SJCRH30 (cell line): Measurements from ENCODE around the gene FCSK. TPM values are rescaled to one million over a fixed set of nuclear protein-coding genes. Genes with fewer than 3 reads are reported as not detected.

Experiments
- DNase-seq, 2 experiments: peaks; one replicate each; pipeline ENCODE4 v3.0.0-alpha.2; 2015 to 2020
- H3K27ac ChIP-seq: fragments of 250-450 bp; sonication (Bioruptor Pico); 2 replicates; pipeline ENCODE4 v1.5.1; 2020; ENCODE audit warnings: mild to moderate bottlenecking, moderate library complexity
- H3K27me3 ChIP-seq: fragments of 250-450 bp; sonication (Bioruptor Pico); 2 replicates; pipeline ENCODE4 v1.5.1; 2020; ENCODE audit warnings: mild to moderate bottlenecking, moderate library complexity
- H3K36me3 ChIP-seq: fragments of 250-450 bp; sonication (Bioruptor Pico); 2 replicates; pipeline ENCODE4 v1.5.1; 2020; ENCODE audit warnings: mild to moderate bottlenecking, moderate library complexity
- H3K4me1 ChIP-seq: fragments of 250-450 bp; sonication (Bioruptor Pico); 2 replicates; pipeline ENCODE4 v1.5.1; 2020; ENCODE audit warnings: mild to moderate bottlenecking, moderate library complexity
- H3K4me3 ChIP-seq: fragments of 250-450 bp; sonication (Bioruptor Pico); 2 replicates; pipeline ENCODE4 v1.5.1; 2020; ENCODE audit warnings: mild to moderate bottlenecking, moderate library complexity
- H3K9me3 ChIP-seq: fragments of 250-450 bp; sonication (Bioruptor Pico); replicated peaks from 2 replicates; pipeline ENCODE4 v1.5.1; 2020; ENCODE audit warnings: mild to moderate bottlenecking, moderate library complexity
- total RNA-seq: library from RNA; depleted of rRNA; stranded (reverse); fragments of >200 nt; shearing (Covaris generic); gene quantifications from 2 replicates; pipeline ENCODE4 v1.2.3, GENCODE V29; 2014

FCSK gene
- total RNA-seq, 1 experiment from 2014 or later = 1.9 TPM

DNA sequence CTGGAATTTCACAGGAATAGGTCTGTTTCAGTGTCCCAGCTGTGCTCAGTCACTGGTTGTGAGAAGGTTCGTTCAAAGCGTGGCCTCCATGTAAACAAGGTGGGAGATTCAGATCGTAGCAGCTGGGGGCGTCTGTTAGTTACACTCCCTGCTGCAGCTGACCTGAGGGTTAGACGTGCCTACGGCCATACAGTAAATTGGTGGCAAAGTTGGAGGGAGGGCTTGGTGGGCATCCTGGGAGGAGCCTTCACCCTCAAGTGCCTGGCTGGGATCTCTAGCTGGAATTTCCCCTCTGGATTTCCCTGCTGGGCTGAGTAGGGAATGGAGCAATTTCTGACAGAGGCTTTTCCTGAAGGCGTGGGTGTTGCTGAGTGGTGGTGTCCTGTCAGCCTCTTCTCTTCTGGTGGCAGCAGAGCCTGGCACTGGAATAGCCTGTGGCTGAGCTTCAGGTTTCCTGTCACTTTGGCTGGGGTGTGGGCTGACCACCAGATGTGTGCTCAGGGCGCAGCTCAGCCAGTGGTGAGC, 6.4 kb downstream of the FCSK start:
- DNase-seq = peak; percentile 18 to 46
- Histone ChIP-seq H3K36me3 (no peaks in the 10 kb centered on the region), H3K27ac (no peak overlapping the region), H3K27me3 (no peaks in the 10 kb centered on the region), H3K4me1 (no peaks in the 10 kb centered on the region), H3K9me3 (no peaks in the 10 kb centered on the region), H3K4me3 (no peak overlapping the region)

GRCh38 chr16:70463235-70463634, 8.8 kb downstream of the FCSK start:
- DNase-seq = no peak
- no peaks in the 10 kb centered on the region for H3K4me1 ChIP-seq
- H3K27me3 ChIP-seq = no peaks in the 10 kb centered on the region
- H3K27ac ChIP-seq = no peak overlapping the region
- H3K4me3 ChIP-seq = no peak overlapping the region
- H3K36me3 ChIP-seq = no peaks in the 10 kb centered on the region
- H3K9me3 ChIP-seq = no peaks in the 10 kb centered on the region

DNA sequence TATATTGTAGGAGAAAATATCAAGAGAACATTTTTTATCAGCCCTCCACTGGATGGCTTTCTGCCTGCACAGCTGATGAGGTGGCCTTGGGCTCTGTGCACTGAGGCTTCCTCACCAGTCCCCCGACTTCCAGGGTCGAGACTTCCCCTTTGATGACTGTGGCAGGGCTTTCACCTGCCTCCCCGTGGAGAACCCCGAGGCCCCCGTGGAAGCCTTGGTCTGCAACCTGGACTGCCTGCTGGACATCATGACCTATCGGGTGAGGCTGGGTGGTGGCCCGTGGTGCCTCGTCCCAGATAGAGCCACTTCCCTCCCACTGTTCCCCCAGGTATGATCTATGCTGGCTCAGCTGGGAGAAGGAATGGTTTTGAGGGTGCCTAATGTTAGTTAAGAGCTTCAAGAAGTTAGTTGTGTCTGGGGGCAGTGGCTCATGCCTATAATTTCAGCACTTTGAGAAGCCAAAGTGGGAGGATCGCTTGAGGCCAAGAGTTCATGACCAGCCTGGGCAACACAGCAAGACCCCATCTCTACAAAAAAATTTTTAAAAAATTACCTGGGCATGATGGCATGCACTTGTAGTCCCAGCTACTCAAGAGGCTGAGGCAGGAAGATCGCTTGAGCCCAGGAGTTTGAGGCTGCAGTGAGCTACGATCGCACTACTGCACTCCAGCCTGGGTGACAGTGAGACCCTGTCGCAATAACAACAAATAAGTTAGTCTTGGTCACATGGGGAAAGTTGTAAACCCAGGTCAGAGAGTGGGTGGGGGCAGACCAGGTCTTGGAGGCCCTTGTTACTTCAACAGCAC, 11.8 kb downstream of the FCSK start:
- H3K4me3 ChIP-seq = no peak overlapping the region
- no peaks in the 10 kb centered on the region for H3K4me1 ChIP-seq
- no peaks in the 10 kb centered on the region for H3K27me3 ChIP-seq
- H3K36me3 ChIP-seq = no peaks in the 10 kb centered on the region
- no peaks in the 10 kb centered on the region for H3K9me3 ChIP-seq
- H3K27ac ChIP-seq = no peak overlapping the region
- no peak for DNase-seq

GRCh38 chr16:70466805-70467076, 12.3 kb downstream of the FCSK start:
- no peak overlapping the region for H3K4me3 ChIP-seq
- no peak overlapping the region for H3K27ac ChIP-seq
- H3K27me3 ChIP-seq = no peaks in the 10 kb centered on the region
- H3K36me3 ChIP-seq = no peaks in the 10 kb centered on the region
- no peaks in the 10 kb centered on the region for H3K4me1 ChIP-seq
- no peaks in the 10 kb centered on the region for H3K9me3 ChIP-seq
- no peak for DNase-seq

- Histone ChIP-seq H3K9me3 (no peaks in the 10 kb centered on the region), H3K4me3 (no peak overlapping the region), H3K27me3 (no peaks in the 10 kb centered on the region), H3K4me1 (no peaks in the 10 kb centered on the region), H3K36me3 (no peaks in the 10 kb centered on the region), H3K27ac (no peak overlapping the region)
- no peak for DNase-seq
These were observed 12.7 kb downstream of the FCSK start for GRCh38 chr16:70467113-70467512.

DNA sequence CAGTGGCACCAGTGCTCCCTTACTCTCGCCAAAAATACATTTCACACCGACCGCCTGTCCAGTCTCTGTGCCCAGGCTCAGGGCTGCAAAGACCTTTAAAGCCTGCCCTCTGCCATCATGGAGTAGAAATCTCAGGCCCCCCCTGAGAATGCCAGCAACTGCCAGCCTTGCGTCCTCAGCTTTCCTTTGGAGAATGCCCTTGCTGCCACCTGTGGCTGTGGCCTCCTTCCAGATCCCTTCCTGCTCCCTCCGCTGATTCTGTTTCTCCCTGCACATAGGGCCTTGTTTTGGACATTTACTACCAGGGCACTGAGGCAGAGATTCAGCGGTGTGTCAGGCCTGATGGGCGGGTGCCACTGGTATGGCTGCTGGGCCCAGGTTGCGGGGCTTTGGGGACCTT, 13.2 kb downstream of the FCSK start:
- no peaks in the 10 kb centered on the region for H3K4me1 ChIP-seq
- no peaks in the 10 kb centered on the region for H3K9me3 ChIP-seq
- H3K36me3 ChIP-seq = no peaks in the 10 kb centered on the region
- no peaks in the 10 kb centered on the region for H3K27me3 ChIP-seq
- no peak overlapping the region for H3K27ac ChIP-seq
- no peak overlapping the region for H3K4me3 ChIP-seq
- no peak for DNase-seq

- DNase-seq = no peak
- H3K27me3 ChIP-seq = no peaks in the 10 kb centered on the region
These were observed 14.6 kb downstream of the FCSK start for GRCh38 chr16:70468776-70469525.

GRCh38 chr16:70470141-70470926, 15.9 kb downstream of the FCSK start:
- Histone ChIP-seq H3K4me3 (no peak overlapping the region), H3K4me1 (no peaks in the 10 kb centered on the region), H3K27ac (no peak overlapping the region), H3K36me3 (no peaks in the 10 kb centered on the region), H3K27me3 (no peaks in the 10 kb centered on the region), H3K9me3 (no peaks in the 10 kb centered on the region)
- DNase-seq = no peak

More at GRCh38 chr16:70468776-70469525, 14.6 kb downstream of the FCSK start:
- H3K4me1 ChIP-seq = no peaks in the 10 kb centered on the region
- H3K27ac ChIP-seq = no peak overlapping the region
- H3K36me3 ChIP-seq = no peaks in the 10 kb centered on the region
- no peaks in the 10 kb centered on the region for H3K9me3 ChIP-seq
- no peak overlapping the region for H3K4me3 ChIP-seq

DNA sequence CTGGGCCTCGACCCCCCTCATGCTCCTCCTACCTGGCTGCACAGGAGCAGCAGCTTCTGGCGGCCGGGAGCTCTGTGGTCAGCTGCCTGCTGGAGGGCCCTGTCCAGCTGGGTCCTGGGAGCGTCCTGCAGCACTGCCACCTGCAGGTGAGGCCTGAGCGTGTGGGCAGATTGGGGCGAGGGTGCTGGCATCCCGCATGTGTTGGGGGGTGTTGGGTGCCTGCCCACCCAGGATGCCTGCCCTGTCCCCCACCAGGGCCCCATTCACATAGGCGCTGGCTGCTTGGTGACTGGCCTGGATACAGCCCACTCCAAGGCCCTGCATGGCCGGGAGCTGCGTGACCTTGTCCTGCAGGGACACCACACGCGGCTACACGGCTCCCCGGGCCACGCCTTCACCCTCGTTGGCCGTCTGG, 16.5 kb downstream of the FCSK start:
- H3K4me1 ChIP-seq = no peaks in the 10 kb centered on the region
- no peak overlapping the region for H3K4me3 ChIP-seq
- H3K27me3 ChIP-seq = no peaks in the 10 kb centered on the region
- H3K9me3 ChIP-seq = no peaks in the 10 kb centered on the region
- no peak overlapping the region for H3K27ac ChIP-seq
- H3K36me3 ChIP-seq = no peaks in the 10 kb centered on the region
- peak; percentile 24 to 25 for DNase-seq

- H3K36me3 ChIP-seq = no peaks in the 10 kb centered on the region
- no peaks in the 10 kb centered on the region for H3K27me3 ChIP-seq
- H3K4me1 ChIP-seq = peaks cover 6% of the 10 kb centered on the region; the same call in 1 of the 2 replicates
- H3K4me3 ChIP-seq = no peak overlapping the region
- no peak for DNase-seq
- no peaks in the 10 kb centered on the region for H3K9me3 ChIP-seq
- H3K27ac ChIP-seq = no peak overlapping the region
These were observed 18.5 kb downstream of the FCSK start for GRCh38 chr16:70472786-70473433.

DNA sequence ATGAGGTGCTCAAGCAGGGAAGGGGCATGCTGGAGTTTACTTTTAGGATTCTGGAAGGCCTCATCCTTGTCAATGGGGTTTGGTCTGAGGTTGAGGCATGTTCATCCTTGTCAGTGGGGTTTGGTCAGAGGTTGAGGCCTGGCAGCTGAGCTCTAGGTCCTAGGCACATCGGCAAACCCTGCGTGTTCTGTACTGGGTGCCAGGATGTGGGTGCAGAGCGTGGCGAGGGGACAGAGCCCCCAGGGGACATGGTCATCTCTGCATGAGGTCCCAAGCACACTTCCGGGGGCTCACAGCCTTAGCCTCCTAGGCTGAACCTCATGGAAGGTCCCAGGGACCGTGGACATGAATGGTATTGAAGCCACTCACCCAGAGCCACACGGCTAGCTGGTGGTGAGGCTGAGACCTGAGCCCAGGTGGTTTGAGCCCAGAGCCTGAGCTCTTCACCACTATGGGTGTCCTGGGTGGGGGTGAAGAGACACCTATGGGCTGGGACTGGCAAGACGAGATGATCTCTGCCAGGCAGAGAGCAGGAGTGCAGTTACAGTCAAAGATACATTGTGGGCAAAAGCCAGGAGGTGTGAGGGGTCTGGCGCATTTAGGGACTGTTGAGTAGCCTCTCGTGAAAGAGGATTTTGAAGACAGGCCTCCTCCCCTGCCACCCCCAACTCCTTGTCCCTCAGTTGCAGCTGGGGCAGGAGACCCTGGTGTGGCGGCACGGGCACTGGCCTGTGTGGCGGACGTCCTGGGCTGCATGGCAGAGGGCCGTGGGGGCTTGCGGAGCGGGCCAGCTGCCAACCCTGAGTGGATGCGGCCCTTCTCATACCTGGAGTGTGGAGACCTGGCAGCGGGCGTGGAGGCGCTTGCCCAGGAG, 19.3 kb downstream of the FCSK start:
- Histone ChIP-seq H3K36me3 (no peaks in the 10 kb centered on the region), H3K4me1 (peaks cover 6% of the 10 kb centered on the region; the same call in 1 of the 2 replicates), H3K4me3 (no peak overlapping the region), H3K27ac (no peak overlapping the region), H3K27me3 (no peaks in the 10 kb centered on the region), H3K9me3 (no peaks in the 10 kb centered on the region)
- DNase-seq = no peak

- H3K27ac ChIP-seq = no peak overlapping the region
- no peak overlapping the region for H3K4me3 ChIP-seq
- DNase-seq = no peak
- H3K4me1 ChIP-seq = peaks cover 6% of the 10 kb centered on the region; the same call in 1 of the 2 replicates
- H3K36me3 ChIP-seq = no peaks in the 10 kb centered on the region
- no peaks in the 10 kb centered on the region for H3K27me3 ChIP-seq
- no peaks in the 10 kb centered on the region for H3K9me3 ChIP-seq
These were observed 20.1 kb downstream of the FCSK start for GRCh38 chr16:70474320-70475053.
